ELF-1 (cell line): ENCODE data around the gene PLK5.

Experiments
- DNase-seq: peaks from one replicate; pipeline ENCODE4 v3.0.0-alpha.2; 2016; ENCODE audit warnings: low read depth, low spot score

The PLK5 gene

DNA sequence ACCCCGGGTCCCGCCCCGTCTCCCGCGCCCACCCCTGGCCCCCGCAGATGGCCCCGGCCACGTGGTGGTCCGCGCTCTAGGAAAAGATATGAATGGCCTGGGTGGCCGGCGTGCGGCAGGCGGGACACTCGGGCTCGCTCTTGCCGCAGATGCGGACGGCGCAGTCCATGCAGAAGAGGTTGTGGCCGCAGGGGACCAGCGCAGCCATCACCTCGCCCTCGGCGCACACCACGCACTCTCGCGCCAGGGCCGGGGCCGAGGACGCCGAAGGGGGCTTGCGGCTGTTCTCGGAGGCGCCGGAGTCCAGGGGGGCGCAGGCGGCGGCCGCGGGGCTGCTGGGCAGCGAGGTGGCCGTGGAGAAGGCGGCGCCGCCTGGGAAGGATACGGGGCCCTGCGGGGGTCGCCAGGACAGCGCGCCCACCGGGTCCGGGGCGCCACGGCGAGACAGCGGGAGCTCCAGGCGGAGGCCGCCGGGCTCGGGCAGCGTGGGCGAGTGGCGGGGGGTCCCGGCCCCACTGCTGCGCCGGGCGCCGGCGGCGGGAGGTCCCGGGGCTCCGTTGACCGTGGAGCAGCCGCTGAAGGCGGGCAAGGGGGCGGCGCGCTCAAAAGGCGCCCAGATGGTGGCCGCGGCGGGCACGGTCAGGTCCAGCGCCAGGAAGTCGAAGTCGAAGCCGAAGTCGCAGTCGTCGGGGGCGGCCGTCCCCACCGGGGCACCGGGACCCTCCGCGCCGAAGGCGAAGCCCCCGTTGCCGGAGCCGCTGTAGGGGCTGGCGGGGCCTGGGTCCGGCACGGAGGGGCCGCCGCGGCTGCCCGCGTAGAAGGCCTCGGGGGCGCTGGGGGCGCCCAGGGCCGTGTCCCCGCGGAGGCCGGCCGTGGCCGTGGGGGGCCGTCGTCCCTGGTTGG lies 31.9 kb downstream of the PLK5 start:
- no peak for DNase-seq

GRCh38 chr19:1556390-1557070 lies 32.7 kb downstream of the PLK5 start:
- no peak for DNase-seq

- DNase-seq, result no peak
Measured at GRCh38 chr19:1558552-1558951, 34.7 kb downstream of the PLK5 start.

DNA sequence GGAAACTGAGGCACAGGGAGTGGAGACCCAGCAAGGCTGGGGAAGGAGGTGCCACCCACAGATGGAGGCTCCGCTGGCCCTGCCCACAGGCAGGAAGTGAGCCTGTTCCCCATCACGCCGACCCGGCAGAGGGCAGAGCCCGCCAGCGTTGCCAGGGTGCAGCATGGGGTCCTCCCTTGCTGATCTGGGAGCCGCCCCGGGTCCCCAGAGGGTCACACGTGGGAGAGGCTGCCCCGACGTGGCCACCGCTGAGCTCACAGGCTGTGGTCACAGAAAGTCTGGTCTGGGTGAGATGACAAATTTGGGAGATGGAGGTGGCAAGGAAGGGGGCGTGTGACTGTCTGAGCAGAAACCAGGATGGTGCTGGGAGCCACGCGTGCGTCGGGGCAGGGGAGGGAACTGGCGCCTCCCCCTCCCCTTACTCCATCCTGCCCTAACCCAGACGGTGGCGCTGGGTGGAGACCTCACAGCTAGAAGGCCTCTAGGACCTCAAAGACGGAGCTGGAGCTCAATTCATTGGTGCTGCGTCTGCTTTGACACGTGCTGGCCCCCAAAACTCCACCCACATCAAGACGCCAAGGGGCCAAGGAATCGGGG lies 36.5 kb downstream of the PLK5 start:
- no peak for DNase-seq

GRCh38 chr19:1561236-1561842 lies 37.5 kb downstream of the PLK5 start:
- DNase-seq, result no peak

GRCh38 chr19:1563251-1563650 lies 39.4 kb downstream of the PLK5 start:
- no peak for DNase-seq

DNA sequence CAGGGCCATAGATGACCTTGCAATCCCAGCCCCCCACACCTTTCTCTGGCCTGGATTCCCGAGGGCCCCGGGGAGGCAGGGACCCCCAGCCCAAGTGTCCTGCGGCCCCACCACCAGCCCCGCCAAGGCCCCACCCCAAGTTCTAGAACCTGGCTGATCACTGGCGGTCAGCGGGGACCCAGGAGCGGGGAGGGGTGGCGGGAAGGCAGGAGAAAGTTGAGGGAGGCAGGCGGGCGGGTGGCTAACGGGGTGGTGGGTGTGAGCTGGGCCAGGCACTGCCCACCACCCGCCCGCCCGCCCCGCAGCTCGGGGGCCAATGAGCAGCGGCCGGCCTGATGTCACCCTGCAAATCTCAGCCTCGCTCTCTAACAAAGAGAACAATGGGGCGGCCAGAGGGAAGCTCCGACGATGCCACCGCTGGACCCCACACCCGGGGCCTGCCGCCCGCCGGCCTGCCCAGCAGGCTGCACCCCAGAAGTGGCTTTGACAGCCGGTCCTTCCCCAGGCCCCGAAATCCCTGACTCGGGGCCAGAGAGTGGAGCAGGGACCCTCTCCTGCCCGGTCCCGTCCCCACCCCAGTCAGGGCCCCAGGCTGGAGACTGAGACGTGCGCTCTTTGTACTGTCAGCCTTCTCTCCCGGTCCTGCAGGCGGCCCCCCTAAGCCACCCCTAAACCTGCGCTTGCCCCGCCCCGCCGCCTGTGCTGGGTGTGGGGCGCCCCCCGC lies 42.7 kb downstream of the PLK5 start:
- DNase-seq, result peak; percentile 80

DNA sequence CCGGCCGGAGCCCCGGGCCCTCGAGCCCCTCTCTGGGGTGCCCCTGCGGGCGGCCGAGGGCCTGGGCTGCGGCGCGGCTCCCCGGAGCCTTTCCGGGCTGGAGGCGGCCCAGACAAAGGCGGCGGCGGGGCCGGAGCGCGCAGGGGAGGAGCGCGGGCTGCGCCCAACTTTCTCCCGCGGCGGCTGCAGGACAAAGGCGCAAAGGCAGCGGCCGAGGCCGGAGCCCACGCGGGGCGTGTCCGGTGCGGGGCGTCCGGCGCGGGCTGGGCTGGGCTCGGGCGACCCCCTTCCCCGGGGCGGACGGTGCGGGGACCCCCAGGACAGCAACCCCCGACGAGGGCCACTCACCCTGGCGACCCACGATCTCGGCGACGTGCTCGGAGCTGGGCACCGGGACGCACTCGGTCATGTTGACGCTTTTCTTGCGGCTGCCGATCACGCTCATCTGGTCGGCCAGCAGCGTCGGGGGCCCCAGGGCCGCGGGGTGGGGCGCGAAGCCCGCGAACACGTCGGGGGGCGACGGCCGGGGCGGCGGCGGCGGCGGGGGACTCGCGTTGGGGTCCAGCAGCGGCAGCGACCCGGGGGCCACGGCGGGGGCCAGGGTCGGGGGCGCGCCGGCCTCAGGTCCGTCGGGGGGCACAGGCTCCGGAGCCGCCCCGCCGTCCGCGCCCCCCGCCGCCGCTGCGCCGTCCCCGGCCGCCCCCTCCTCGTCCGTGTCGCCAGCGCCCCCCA lies 43.4 kb downstream of the PLK5 start:
- DNase-seq, result no peak

DNA sequence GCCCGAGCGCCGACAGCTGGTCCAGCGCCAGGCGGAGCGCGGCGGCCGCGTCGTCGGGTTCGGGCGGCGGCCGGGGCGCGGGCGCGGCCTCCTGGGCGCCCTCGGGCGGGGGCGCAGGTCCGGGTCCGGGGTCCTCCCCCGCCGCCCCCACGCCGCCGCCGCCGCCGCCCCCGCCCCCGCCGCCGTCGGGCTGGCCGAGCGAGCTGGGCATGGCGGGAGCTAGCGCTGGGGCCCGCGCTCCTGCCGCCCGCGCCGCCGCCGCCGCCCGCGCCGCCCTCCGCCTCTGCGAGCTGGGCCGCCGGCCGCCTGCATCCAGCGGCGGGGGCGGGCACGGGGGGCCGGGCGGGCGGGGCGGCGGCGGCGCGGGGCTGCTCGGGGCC lies 44.0 kb downstream of the PLK5 start:
- no peak for DNase-seq

DNA sequence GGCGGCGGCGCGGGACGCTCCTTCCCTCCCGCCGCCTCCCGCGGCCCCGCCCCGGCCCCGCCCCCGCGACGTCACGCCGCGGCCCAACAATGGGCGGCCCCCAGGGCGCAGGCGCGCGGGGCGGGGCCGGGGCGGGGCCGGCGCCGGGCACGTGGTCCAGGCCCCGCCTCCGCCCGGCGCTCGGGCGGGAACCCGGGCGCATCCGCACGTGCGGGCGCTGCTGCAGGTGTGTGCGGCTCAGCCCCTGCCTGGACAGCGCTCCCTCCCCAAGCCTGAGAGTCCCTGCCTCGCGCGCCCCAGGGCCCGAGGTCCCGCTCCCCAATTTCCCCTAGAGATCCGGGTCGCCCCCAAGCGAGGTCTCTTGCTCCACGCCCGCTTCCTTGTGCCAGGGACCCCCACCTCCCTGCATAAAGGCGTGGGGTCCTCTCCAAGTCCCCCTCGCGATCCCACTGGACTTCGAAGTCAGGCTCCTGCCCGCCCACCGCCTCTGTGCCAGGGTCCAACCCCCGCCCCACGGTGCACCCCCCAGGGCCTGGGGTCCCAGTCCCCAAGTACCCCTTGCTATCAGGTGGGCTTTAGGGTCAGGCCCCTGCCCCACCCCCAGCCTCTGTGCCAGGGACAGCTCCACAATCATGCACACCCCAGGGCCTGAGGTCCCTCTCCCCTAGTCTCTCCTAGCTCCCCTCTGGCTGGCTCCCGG lies 44.6 kb downstream of the PLK5 start, which contains the start of gene MEX3D:
Gene MEX3D (minus strand): TSS at position 6 of the 700 bp plus-strand sequence. CDS start 267 bp downstream, outside the sequence.
- peak; percentile 56 for DNase-seq

GRCh38 chr19:1569997-1570396 lies 46.1 kb downstream of the PLK5 start:
- DNase-seq, result no peak

DNA sequence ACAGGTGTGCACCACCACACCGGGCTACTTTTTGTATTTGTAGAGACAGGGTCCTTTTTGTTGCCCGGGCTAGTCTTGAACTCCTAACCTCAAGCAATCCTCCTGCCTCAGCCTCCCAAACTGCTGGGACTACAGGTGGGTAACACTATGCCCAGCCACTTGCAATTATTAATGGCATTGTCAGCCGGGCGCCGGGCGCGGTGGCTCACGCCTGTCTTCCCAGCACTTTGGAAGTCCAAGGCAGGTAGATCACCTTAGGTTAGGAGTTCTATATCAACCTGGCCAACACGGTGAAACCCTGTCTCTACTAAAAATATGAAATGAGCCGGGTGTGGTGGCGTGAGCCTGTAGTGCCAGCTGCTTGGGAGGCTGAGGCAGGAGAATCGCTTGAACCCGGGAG lies 47.0 kb downstream of the PLK5 start:
- no peak for DNase-seq

GRCh38 chr19:1571358-1571757 lies 47.5 kb downstream of the PLK5 start:
- DNase-seq, result no peak

DNA sequence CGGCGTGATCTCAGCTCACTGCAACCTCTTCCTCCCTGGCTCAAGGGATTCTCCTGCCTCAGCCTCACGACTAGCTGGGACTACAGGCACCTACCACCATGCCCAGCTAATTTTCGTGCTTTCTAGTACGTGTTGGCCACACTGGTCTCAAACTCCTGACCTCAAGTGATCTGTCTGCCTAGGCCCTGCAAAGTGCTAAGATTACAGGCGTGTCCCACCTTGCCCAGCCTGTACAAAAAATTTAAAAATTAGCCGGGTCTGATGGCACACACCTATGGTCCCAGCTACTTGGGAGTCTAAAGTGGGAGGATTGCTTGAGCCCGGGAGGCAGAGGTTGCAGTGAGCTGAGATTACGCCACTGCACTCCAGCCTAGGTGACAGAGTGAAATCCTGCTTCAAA lies 48.9 kb downstream of the PLK5 start:
- no peak for DNase-seq

- DNase-seq, result no peak
Measured at GRCh38 chr19:1574354-1575136, 50.7 kb downstream of the PLK5 start.

- no peak for DNase-seq
Measured at GRCh38 chr19:1575323-1576241, 51.7 kb downstream of the PLK5 start.

DNA sequence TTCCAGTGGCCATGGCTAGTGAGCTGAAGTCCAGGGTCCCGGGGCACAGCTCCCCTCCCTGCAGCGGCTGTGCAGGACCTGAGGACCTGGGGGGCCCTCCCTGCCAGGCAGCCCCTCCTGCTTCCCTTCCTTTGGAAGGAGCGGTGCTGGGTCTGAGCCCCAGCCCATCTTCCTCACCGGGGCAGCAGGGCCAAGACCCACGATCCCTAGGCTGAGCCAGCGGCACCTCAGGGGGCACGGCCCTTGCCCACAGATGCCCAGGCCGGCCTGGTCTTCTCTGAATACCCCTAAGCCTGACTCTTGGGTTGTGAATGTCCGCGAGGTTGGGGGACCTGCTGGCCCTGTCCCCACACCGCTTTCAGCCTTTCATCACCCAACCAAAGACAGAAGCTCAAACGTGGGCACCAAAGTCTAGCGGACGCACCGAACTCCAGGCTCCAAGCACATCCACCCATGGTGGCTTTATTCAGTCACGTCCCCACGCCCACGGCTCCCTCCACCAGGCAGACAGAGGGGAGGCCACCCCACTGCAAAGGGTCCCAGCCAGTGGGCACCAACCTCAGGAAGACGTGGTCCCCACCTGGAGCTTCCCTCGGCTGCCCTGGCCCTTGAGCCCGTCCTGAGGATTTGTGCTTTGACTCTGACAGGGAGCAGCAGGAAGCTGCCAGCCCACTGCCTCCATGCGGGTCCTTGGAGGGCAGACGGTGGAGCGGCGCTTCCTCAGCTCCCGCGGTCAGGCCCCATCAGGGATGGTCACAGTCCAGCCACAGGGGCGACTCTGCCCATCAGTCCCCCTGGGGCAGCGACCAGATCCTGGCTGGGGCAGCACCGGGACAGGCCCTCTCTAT lies 52.6 kb downstream of the PLK5 start:
- DNase-seq, result no peak
